ENCODE results near the gene UXS1. TPM values are rescaled to one million over a fixed set of nuclear protein-coding genes. Genes with fewer than 3 reads are reported as not detected.

Gene UXS1
- total and polyA plus RNA-seq, 5 experiments from 2014 or later, result 56.4 to 187 (median 108) TPM

GRCh38 chr2:106127282-106127771, 66.8 kb downstream of the UXS1 start:
- Mint-ChIP-seq H3K27me3 (no peaks in the 10 kb centered on the region), H3K4me1 (peaks cover 14 to 36% (median 26%) of the 10 kb centered on the region in 4 donors), H3K9me3 (no peaks in the 10 kb centered on the region), H3K27ac (peak overlapping the region in 7 of 10 donors; percentile 0 to 68 (median 56)), H3K36me3 (peaks cover 11 to 75% (median 22%) of the 10 kb centered on the region in 3 donors), H3K4me3 (no peak overlapping the region)
- no peak for DNase-seq
- POLR2A ChIA-PET, result interaction anchor here (0.6 kb wide), 1 partner anchor 16 kb away, joined by 3 read pairs; no protein-coding TSS in a partner anchor
- ATAC-seq, result no peak

GRCh38 chr2:106126705-106127281, 67.3 kb downstream of the UXS1 start:
- no peak for ATAC-seq
- Mint-ChIP-seq H3K4me1 (peaks cover 14 to 36% (median 26%) of the 10 kb centered on the region in 4 donors), H3K4me3 (no peak overlapping the region), H3K9me3 (no peaks in the 10 kb centered on the region), H3K27ac (peak overlapping the region in 6 of 10 donors; percentile 18 to 87 (median 58)), H3K27me3 (no peaks in the 10 kb centered on the region), H3K36me3 (peaks cover 11 to 80% (median 23%) of the 10 kb centered on the region in 3 donors)
- POLR2A ChIA-PET, result no interaction called here
- DNase-seq, result no peak

GRCh38 chr2:106126295-106126694, 67.8 kb downstream of the UXS1 start:
- ATAC-seq, result no peak
- POLR2A ChIA-PET, result no interaction called here
- Mint-ChIP-seq H3K4me3 (no peak overlapping the region), H3K27me3 (no peaks in the 10 kb centered on the region), H3K9me3 (no peaks in the 10 kb centered on the region), H3K4me1 (peaks cover 14 to 38% (median 26%) of the 10 kb centered on the region in 4 donors), H3K36me3 (peaks cover 11 to 84% (median 25%) of the 10 kb centered on the region in 3 donors), H3K27ac (peak overlapping the region in 7 of 10 donors; percentile 17 to 87 (median 64))
- no peak for DNase-seq

GRCh38 chr2:106124905-106125549, 69.1 kb downstream of the UXS1 start:
- no peak for ATAC-seq
- peaks cover 11 to 40% (median 25%) of the 10 kb centered on the region in 4 donors for H3K4me1 Mint-ChIP-seq
- DNase-seq, result no peak

GRCh38 chr2:106124106-106124756, 69.9 kb downstream of the UXS1 start:
- Mint-ChIP-seq H3K27me3 (no peaks in the 10 kb centered on the region), H3K4me1 (peaks cover 13 to 40% (median 23%) of the 10 kb centered on the region in 4 donors), H3K27ac (peak overlapping the region in 8 of 10 donors; percentile 19 to 81 (median 49)), H3K36me3 (peaks cover 8 to 94% (median 24%) of the 10 kb centered on the region in 3 donors), H3K9me3 (no peaks in the 10 kb centered on the region), H3K4me3 (no peak overlapping the region)
- ATAC-seq (no peak), DNase-seq (no peak)
- POLR2A ChIA-PET, result interaction anchor here (1.4 kb wide), 1 partner anchor 35 kb away, joined by 4 read pairs; no protein-coding TSS in a partner anchor

More at GRCh38 chr2:106124905-106125549, 69.1 kb downstream of the UXS1 start:
- Mint-ChIP-seq H3K36me3 (peaks cover 11 to 92% (median 26%) of the 10 kb centered on the region in 3 donors), H3K27ac (peak overlapping the region; percentile 8 to 87 (median 43)), H3K9me3 (no peaks in the 10 kb centered on the region), H3K4me3 (no peak overlapping the region), H3K27me3 (no peaks in the 10 kb centered on the region)
- POLR2A ChIA-PET, result interaction anchor here (1.4 kb wide), 1 partner anchor 35 kb away, joined by 4 read pairs; no protein-coding TSS in a partner anchor

- Mint-ChIP-seq H3K9me3 (no peaks in the 10 kb centered on the region), H3K27ac (peak overlapping the region in 1 of 10 donors; percentile 52), H3K4me1 (peaks cover 11 to 32% (median 16%) of the 10 kb centered on the region in 4 donors), H3K4me3 (no peak overlapping the region), H3K27me3 (no peaks in the 10 kb centered on the region), H3K36me3 (peaks cover 0 to 92% (median 12%) of the 10 kb centered on the region in 3 donors)
- ATAC-seq, result no peak
- no peak for DNase-seq
- POLR2A ChIA-PET, result interaction anchor here (0.7 kb wide), 1 partner anchor 48 kb away, joined by 3 read pairs; no protein-coding TSS in a partner anchor
These were observed 71.9 kb downstream of the UXS1 start for GRCh38 chr2:106122157-106122556.

- H3K27ac Mint-ChIP-seq, result peak overlapping the region in 2 of 10 donors; percentile 26 to 65
- peaks cover 11 to 32% (median 14%) of the 10 kb centered on the region in 4 donors for H3K4me1 Mint-ChIP-seq
- no peak for ATAC-seq
These were observed 73.7 kb downstream of the UXS1 start for GRCh38 chr2:106120432-106120831.

GRCh38 chr2:106119074-106119473, 75.0 kb downstream of the UXS1 start:
- POLR2A ChIA-PET, result interaction anchor here (1.1 kb wide), 1 partner anchor 8 kb away, joined by 4 read pairs; no protein-coding TSS in a partner anchor
- Mint-ChIP-seq H3K27ac (peak overlapping the region in 7 of 10 donors; percentile 2 to 79 (median 66)), H3K4me1 (peaks cover 7 to 37% (median 10%) of the 10 kb centered on the region in 4 donors), H3K4me3 (no peak overlapping the region), H3K27me3 (no peaks in the 10 kb centered on the region), H3K9me3 (no peaks in the 10 kb centered on the region), H3K36me3 (peaks cover 0 to 88% (median 10%) of the 10 kb centered on the region in 3 donors)
- ATAC-seq, result no peak
- DNase-seq, result no peak

More at GRCh38 chr2:106120432-106120831, 73.7 kb downstream of the UXS1 start:
- DNase-seq, result no peak
- H3K27me3 Mint-ChIP-seq, result no peaks in the 10 kb centered on the region
- POLR2A ChIA-PET, result interaction anchor here (1.0 kb wide), 1 partner anchor 24 kb away, joined by 3 read pairs; no protein-coding TSS in a partner anchor
- no peak overlapping the region for H3K4me3 Mint-ChIP-seq
- no peaks in the 10 kb centered on the region for H3K9me3 Mint-ChIP-seq
- H3K36me3 Mint-ChIP-seq, result peaks cover 0 to 91% (median 10%) of the 10 kb centered on the region in 3 donors

- Mint-ChIP-seq H3K4me3 (no peak overlapping the region), H3K27me3 (no peaks in the 10 kb centered on the region), H3K4me1 (peaks cover 5 to 37% (median 10%) of the 10 kb centered on the region in 4 donors), H3K9me3 (no peaks in the 10 kb centered on the region), H3K36me3 (peaks cover 0 to 86% (median 10%) of the 10 kb centered on the region in 3 donors), H3K27ac (peak overlapping the region in 9 of 10 donors; percentile 40 to 87 (median 59))
- no peak for ATAC-seq
- DNase-seq, result no peak
- POLR2A ChIA-PET, result interaction anchor here (0.6 to 0.7 kb wide), 2 partner anchors 42 to 118 kb away, joined by 3 to 4 read pairs; no protein-coding TSS in a partner anchor
These were observed 76.0 kb downstream of the UXS1 start for GRCh38 chr2:106117882-106118684.

GRCh38 chr2:106117347-106117746, 76.8 kb downstream of the UXS1 start:
- no peaks in the 10 kb centered on the region for H3K9me3 Mint-ChIP-seq
- no peaks in the 10 kb centered on the region for H3K27me3 Mint-ChIP-seq
- DNase-seq (no peak), ATAC-seq (no peak)
- H3K4me3 Mint-ChIP-seq, result no peak overlapping the region
- POLR2A ChIA-PET, result interaction anchor here (0.6 to 0.7 kb wide), 2 partner anchors 42 to 119 kb away, joined by 3 to 4 read pairs; no protein-coding TSS in a partner anchor
- peak overlapping the region in 6 of 10 donors; percentile 25 to 87 (median 48) for H3K27ac Mint-ChIP-seq
- peaks cover 0 to 88% (median 9%) of the 10 kb centered on the region in 3 donors for H3K36me3 Mint-ChIP-seq
- peaks cover 5 to 37% (median 10%) of the 10 kb centered on the region in 4 donors for H3K4me1 Mint-ChIP-seq

- DNase-seq, result no peak
- no peak for ATAC-seq
- Mint-ChIP-seq H3K27ac (peak overlapping the region in 8 of 10 donors; percentile 0 to 84 (median 62)), H3K27me3 (no peaks in the 10 kb centered on the region), H3K4me1 (peaks cover 9 to 35% (median 12%) of the 10 kb centered on the region in 4 donors), H3K36me3 (peaks cover 0 to 88% (median 5%) of the 10 kb centered on the region in 3 donors), H3K9me3 (no peaks in the 10 kb centered on the region), H3K4me3 (no peak overlapping the region)
- POLR2A ChIA-PET, result no interaction called here
These were observed 77.9 kb downstream of the UXS1 start for GRCh38 chr2:106116248-106116647.

All from naive thymus-derived CD8-positive, alpha-beta T cell (primary cell).